GM19023 (cell line): ENCODE measurements around the gene IGSF11.
"Not testable (repeated sequence)": the region's sequence is repeated elsewhere in the genome, so short reads cannot be mapped to it uniquely, and the experiment has no call there.

Experiments
- ATAC-seq: cut with Tn5 transposase; IDR thresholded peaks from one replicate; pipeline ENCODE4 v1.9.1; 2021; ENCODE audit warnings: mild to moderate bottlenecking, moderate library complexity; ENCODE audit not compliant: unreplicated experiment

The IGSF11 gene

GRCh38 chr3:118889691-118890090, 145.0 kb downstream of the IGSF11 start:
- no peak for ATAC-seq

- no peak for ATAC-seq
These were observed 147.9 kb downstream of the IGSF11 start for GRCh38 chr3:118886708-118887107.

- ATAC-seq = peak; percentile 76
These were observed 149.9 kb downstream of the IGSF11 start for GRCh38 chr3:118884748-118885206.

- ATAC-seq = no peak
These were observed 152.2 kb downstream of the IGSF11 start for GRCh38 chr3:118882353-118882947.

GRCh38 chr3:118868051-118868450, 166.6 kb downstream of the IGSF11 start:
- ATAC-seq = no peak

- peak; percentile 83 for ATAC-seq
These were observed 170.8 kb downstream of the IGSF11 start for GRCh38 chr3:118863731-118864322.

GRCh38 chr3:118859950-118860349, 174.7 kb downstream of the IGSF11 start:
- ATAC-seq = no peak

GRCh38 chr3:118851466-118852193, 183.0 kb downstream of the IGSF11 start:
- not testable (repeated sequence) for ATAC-seq

- ATAC-seq = no peak
These were observed 184.0 kb downstream of the IGSF11 start for GRCh38 chr3:118850687-118851086.
